GM10266 (cell line): ENCODE measurements around the gene FHIP1B.

Experiments
- DNase-seq: peaks from one replicate; pipeline ENCODE4 v3.0.0; 2012; ENCODE audit errors: extremely low spot score
- CTCF ChIP-seq: IDR thresholded peaks from 2 replicates; pipeline ENCODE4 v1.5.1; 2012; ENCODE audit warnings: mild to moderate bottlenecking, low read depth; ENCODE audit not compliant: control insufficient read depth, insufficient read depth; ENCODE audit errors: missing control alignments

The FHIP1B gene

GRCh38 chr11:6191742-6192141, 42.7 kb downstream of the FHIP1B start:
- TF ChIP-seq CTCF = no peak
- no peak for DNase-seq

DNA sequence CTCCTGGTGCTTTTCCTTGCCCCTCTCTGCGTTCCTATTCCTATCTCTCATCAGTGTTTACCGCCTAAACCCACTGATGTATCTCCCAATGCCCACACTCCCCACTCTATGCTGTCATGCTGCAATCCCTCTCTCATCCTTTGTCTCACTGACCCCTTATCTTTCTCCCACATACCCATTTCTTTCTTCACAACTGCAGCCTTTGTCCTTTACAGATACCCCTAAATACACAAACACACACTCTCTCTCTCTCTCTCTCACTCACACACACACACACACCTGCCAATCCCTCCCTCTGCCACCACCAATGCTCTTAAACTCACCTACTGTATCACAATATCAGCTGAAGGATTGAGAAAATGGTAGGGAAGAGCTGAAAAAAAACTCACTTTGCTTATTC, 59.0 kb downstream of the FHIP1B start:
- no peak for DNase-seq
- TF ChIP-seq CTCF = no peak

DNA sequence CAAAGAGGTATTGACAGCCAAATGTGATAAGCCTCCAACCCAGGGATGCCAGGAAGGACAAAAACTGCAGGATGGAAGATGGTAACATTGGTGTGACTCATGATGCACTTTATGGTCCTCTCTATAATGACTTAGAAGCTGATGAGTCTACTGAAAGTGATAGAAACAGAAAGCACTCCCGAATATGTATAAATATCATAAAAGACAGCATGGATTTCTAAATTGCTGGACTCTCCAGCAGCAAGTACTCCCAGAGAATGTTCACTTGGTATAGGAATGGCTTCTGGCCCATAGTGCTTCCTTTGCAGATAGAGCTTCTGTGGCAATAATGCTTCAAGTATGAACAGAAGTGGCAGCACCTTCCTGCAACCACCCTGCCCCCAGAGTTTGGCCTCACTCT, 64.2 kb downstream of the FHIP1B start, which contains the start of gene OR52B2:
Gene OR52B2, minus strand, starts transcription at position 101 of the 400 bp plus-strand sequence. Its CDS starts 0 bp downstream, at position 101.
- no peak for DNase-seq
- no peak for TF ChIP-seq CTCF
